ENCODE results near the gene CCDC7.
A peak's percentile ranks its signal among the peaks of the same experiment; 100 is the strongest.
"Not testable (repeated sequence)": the region's sequence is repeated elsewhere in the genome, so short reads cannot be mapped to it uniquely, and the experiment has no call there.

Gene CCDC7

DNA sequence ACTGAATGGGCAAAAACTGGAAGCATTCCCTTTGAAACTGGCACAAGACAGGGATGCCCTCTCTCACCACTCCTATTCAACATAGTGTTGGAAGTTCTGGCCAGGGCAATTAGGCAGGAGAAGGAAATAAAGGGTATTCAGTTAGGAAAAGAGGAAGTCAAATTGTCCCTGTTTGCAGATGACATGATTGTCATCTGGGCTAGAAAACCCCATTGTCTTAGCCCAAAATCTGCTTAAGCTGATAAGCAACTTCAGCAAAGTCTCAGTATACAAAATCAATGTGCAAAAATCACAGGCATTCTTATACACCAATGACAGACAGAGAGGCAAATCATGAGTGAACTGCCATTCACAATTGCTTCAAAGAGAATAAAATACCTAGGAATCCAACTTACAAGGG, 116.8 kb downstream of the CCDC7 start:
- DNase-seq (ENCODE audit: low spot score) = not testable (repeated sequence)

DNA sequence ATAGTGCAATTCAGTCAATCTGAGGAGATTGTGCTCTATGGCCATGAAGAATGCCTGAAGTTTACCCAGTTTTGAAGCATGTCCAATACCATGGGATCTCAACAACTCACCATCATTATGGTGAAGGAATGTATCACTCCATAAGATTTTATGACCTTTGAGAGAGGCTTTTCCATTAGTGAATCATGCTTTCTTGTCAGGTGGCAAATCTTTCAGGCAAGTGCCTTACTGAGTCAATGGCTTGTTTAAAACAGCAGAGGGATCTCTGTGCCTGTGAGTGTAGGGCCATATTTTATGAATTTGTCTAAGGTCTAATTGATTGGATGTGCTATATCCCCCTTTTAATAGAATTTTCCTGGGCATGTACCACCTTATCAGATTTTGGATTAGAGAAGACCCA, 131.5 kb downstream of the CCDC7 start:
- DNase-seq (ENCODE audit: low spot score) = peak; percentile 4

DNA sequence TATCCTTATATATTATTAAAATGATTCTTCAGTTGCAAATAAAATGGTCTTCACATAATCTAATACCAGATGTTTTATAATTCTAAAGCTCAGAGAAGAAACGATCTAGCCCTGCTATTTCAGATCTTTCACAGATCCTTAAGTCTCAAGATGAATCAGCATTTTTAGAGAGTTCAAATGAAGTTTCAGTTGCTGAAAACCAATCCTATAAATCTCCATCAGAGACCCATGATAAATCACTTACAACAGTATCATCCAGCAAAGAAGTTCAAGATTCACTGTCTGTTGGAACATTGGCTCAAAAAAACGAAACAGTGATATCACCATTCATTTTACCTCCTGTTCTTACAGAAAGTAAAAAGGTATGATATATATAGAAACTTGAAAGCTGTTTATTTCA, 137.0 kb downstream of the CCDC7 start:
- no peak for DNase-seq (ENCODE audit: low spot score)

DNA sequence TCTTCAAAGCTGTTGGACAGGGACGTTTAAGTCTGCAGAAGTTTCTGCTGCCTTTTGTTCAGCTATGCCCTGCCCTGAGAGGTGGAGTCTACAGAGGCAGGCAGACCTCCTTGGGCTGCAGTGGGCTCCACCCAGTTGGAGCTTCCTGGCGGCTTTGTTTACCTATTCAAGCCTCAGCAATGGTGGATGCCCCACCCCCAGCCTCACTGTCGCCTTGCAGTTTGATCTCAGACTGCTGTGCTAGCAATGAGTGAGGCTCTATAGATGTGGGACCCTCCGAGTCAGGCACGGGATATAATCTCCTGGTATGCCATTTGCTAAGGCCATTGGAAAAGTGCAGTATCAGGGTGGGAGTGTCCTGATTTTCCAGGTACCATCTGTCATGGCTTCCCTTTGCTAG, 152.1 kb downstream of the CCDC7 start:
- not testable (repeated sequence) for DNase-seq (ENCODE audit: low spot score)

DNA sequence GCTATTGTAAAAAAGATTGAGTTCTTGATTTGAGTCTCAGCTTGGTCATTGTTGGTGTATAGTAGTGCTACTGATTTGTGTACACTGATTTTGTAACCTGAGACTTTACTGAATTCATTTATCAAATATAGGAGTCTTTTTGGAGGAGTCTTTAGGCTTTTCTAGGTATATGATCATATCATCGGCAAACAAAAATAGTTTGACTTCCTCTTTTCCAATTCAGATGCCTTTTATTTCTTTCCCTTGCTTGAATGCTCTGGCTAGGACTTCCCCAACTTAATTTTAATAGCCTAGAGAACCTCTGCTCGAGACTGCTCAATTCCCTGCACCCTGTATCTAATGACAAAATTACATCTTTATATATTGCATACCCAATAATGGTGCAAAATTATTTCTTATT, 154.4 kb downstream of the CCDC7 start:
- no peak for DNase-seq (ENCODE audit: low spot score)

DNA sequence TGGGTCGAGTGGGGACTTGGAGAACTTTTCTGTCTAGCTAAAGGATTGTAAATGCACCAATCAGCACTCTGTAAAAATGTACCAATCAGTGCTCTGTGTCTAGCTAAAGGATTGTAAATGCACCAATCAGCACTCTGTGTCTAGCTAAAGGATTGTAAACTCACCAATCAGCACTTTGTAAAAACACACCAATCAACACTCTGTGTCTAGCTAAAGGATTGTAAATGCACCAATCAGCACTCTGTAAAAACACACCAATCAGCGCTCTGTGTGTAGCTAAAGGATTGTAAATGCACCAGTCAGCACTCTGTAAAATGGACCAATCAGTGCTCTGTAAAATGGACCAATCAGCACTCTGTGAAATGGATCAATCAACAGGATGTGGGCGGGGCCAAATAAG, 155.6 kb downstream of the CCDC7 start:
- DNase-seq (ENCODE audit: low spot score) = not testable (repeated sequence)

DNA sequence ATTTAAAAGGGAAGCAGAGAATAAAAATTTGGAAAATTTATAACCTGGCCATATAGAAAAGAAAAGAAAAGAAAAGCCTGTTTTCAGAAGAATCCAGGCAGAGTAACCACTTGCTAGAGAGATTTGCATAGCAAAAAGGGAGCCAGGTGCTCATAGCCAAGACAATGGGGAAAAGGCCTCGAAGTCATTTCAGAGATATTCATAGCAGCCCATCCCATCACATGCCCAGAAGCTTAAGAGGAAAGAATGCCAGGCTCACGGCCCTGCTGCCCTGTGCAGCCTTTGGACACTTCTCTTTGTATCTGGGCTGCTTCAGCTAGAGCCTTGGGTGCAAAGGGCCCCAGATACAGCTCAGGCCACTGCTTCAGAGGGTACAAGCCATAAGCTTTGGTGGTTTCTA, 159.8 kb downstream of the CCDC7 start:
- DNase-seq (ENCODE audit: low spot score) = no peak

DNA sequence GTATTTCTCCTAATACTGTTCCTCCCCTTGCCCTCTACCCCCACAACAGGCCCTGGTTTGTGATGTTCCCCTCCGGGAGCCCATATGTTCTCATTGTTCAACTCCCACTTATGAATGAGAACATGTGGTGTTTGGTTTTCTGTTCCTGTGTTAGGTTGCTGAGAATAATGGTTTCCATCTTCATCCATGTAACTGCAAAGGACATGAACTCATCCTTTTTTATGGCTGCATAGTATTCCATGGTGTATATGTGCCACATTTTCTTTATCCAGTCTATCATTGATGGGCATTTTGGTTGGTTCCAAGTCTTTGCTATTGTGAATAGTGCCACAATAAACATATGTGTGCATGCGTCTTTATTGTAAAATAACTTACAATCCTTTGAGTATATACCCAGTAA, 164.6 kb downstream of the CCDC7 start:
- DNase-seq (ENCODE audit: low spot score) = not testable (repeated sequence)

DNA sequence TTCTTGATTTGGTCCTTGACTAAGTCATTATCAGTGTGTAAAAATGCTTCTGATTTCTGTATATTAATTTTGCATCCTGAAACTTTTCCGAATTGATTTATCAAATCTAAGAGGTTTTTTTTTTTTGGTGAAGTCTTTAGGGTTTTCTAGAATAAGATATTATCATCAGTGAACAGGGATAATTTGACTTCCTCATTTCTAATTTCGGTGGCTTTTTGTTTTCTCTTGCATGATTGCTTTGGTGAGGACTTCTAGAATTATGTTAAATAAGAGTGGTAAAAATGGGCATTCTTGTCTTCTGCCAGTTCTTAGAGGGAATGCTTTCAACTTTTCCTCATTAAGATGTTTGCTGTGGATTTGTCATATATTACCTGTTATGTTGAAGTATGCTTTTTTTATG, 170.5 kb downstream of the CCDC7 start:
- DNase-seq (ENCODE audit: low spot score) = no peak

DNA sequence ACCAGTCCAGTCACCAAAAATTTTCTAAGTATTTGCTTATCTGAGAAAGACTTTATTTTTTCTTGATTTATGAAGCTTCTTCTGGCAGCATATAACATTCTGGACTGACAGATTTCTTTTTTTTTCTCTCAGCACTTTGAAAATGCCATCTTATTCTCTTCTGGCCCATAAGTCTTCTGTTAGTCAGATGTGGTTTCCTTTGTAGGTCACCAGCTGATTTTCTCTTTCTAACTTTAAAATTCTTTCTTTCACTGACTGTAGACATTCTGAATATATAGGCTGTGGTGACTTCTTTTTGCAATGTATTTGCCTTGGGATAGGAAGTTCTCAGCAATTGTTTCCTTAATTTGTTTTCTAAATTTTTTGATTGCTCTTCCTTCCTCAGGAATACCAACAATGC, 172.5 kb downstream of the CCDC7 start:
- DNase-seq (ENCODE audit: low spot score) = no peak

DNA sequence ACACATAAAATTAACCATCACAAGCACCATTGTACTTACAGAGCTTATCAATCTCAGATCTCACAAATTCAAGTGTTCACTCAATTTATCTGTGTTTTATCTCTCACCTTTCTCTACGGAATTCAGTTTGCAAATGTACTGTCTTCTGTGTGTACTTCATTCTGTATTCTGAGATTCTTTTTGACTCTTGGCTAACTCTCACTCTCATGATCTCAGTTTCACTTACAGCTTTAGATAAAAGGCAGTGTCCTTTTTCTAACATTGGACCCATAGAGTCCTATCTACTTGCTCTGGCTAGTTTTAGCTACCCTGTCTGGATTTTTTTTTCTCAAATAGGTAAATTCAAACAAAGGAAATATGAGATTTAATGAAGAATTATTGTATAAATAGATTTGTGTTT, 176.0 kb downstream of the CCDC7 start:
- no peak for DNase-seq (ENCODE audit: low spot score)

DNA sequence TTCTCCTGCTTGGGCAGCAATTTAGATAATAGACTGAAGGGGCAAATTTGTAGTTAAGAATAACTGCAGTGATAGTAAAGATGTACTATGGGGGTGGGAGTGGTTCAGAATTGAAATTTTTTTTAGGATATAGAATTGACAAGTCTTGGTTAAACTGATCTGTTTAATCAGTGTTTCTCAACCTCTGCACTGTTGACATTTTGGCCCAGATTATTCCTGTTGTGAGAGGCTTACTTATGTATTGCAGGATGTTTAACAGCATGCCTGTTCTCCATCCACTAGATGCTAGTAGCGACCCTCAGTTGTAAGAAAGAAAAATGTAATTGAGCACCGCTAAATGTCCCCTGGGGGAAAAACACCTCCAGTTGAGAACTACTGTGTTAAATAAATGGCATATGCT, 176.5 kb downstream of the CCDC7 start:
- DNase-seq (ENCODE audit: low spot score) = no peak

DNA sequence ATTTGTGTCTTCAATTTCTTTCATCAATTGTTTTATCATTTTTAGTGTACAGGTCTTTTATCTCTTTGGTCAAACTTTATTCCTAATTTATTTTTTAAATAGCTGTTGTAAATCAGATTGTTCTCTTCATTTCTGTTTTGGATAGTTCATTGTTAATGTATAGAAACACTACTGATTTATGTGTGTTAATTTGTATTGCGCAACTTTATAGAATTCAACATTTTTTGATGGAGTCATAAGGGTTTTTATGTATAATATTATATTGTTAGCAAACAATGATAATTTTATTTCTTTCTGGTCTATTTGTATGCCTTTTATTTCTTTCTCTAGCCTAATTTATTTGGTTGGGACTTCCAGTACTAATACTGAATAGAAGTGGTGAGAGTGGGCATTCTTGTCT, 181.2 kb downstream of the CCDC7 start:
- no peak for DNase-seq (ENCODE audit: low spot score)

DNA sequence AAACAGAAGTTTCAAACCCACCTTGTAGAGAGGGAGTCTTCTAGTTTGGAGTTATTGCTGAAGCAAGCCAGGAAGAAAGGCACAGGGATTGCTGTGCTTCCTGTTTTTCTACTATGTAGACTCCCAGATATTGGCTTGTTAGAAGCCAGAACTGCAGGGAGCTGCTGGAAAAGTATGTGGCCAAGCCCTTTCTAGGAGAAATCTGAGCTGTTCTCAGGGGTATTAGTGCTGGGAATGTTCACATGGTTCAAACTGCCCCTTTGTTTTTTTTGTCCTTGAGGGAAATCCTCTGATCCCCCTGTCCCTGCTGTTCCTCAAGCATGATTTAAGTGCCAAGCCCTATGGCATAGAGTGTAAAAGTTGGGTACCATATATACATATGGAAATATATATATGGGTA, 184.0 kb downstream of the CCDC7 start:
- no peak for DNase-seq (ENCODE audit: low spot score)

DNA sequence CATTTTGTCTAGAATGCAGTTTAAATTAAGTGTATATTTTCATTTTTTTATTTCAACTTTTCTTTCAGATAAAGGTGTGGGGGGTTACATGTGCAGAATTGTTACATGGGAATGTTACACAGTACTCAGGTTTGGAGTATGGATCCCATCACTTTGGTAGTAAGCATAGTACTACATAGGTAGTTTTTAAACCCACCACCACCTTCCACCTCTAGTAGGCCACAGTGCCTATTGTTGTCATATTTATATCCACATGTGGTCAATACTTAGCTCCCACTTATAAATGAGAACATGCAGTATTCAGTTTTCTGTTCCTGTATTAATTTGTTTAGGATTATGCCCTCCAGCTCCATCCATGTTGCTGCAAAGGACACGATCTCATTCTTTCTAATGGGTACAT, 200.6 kb downstream of the CCDC7 start:
- no peak for DNase-seq (ENCODE audit: low spot score)

DNA sequence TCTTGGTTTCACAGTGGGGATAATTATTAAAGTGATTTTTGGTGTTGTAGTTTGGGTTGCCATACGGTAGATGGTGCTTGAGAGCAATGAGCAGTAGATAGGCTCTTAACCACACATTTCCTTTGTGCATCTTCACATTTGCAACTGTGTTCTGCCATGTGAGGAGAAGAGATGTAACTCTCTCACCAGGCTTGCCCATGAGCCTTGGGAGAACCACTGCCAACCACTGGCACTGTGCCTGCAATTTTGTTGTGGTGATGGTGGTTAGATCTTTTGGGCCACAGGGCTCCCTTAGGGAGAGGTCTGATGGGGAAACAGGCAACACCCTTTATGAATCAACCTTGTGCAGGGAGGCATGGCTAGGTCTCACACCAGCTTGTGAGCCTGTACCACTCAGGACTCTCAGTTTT, 204.3 kb downstream of the CCDC7 start:
- no peak for DNase-seq (ENCODE audit: low spot score)

DNA sequence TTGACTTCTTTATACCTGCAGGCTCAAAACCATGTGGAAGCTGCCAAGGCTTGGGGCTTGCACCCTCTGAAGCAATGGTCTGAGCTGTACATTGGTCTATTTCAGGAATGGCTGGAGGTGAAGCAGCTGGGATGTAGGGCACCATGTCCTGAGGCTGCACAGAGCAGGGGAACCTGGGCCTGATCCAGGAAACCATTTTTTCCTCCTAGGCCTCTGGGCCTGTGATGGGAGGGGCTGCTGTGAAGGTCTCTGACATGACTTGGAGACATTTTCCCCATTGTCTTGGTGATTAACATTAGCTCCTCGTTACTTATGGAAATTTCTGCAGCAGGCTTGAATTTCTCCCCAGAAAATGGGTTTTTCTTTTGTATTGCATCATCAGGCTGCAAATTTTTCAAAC, 211.5 kb downstream of the CCDC7 start:
- DNase-seq (ENCODE audit: low spot score) = not testable (repeated sequence)

DNA sequence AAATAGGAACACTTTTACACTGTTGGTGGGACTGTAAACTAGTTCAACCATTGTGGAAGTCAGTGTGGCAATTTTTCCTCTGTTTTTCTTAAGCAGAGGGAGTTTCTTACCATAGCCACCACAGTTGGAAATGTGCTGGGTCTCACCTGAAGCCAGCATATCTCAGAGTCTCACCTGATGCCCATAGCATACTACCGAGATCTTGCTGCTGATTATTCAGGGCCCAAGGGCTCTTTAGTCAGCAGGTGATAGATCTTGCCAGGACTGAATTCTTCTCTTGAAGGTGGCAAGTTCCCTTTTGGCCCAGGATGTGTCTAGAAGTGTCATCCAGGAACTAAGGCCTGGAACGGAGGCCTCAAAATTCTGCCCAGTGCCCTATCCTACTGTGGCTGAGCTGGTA, 215.4 kb downstream of the CCDC7 start:
- no peak for DNase-seq (ENCODE audit: low spot score)

DNA sequence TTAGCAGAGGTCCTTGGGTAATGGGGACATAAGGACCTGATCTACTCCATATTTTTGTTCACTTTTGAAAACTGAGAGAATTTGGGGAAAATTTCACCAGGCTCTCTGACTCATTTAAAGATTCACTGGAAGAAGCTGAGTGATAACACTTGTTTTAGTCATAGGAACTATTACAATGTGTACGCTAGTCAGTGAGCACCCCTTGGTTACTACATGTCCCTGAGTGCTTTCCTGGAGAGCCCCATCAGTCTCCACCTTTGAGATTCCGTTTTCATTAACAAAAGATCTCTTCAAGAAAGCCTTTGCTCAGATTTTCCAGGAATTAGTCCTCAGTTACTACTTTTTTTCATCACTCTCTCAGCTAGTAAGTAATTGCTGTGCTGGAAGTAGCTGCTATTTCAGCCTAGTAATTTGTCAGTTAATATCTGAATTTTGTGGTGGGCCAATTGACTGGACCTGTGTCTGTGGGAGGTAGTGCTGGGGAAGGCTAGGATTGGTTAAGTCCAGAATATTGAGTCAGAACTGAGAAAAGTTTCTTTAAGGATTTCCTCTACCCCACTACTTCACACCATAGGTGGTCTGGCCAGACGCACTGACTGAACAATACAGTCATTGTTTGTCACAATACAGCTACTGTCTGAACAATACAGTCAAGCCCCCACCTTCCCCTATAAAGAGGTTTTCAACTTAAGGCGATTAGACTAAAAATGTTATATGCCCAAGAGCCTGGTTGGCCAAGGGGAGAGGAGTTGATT, 235.0 kb downstream of the CCDC7 start:
- no peak for DNase-seq (ENCODE audit: low spot score)

DNA sequence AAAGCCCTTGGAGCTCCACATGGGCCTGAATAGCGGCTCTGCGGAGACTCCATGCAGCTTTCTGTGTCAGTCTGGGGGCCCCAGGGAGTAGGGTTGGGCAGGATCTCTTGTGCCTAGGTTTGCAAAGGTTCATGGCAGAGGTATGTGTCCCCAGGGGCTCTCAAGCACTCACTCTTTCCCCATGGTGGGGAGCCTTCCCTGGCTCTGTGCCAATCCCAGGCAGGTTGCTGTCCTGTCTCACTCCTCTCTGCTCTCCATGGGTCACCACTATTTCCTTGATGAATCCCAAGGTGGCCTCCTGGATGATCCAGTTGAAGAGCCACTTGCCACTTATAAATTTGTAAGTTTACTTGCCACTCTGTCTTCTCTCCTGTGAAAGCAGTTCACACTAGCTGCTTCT, 238.4 kb downstream of the CCDC7 start:
- no peak for DNase-seq (ENCODE audit: low spot score)

DNA sequence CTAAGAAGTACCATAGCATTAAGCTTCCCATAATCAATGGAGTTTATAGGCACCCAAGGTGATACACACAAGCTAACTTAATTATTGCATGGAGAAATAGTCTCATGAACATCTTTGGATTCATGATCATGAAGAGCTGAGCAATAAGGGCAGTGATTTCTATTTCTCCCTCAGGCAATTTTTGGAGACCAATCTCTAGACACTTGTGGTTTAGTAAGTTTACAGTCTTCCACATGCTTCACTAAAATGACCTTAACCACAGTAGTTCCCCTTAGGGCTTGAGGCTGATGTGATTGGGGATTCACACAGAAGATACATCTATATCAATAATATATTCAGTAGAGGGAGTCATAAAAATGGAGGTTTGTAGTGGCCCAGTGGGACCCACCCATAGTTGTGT, 241.2 kb downstream of the CCDC7 start:
- no peak for DNase-seq (ENCODE audit: low spot score)

DNA sequence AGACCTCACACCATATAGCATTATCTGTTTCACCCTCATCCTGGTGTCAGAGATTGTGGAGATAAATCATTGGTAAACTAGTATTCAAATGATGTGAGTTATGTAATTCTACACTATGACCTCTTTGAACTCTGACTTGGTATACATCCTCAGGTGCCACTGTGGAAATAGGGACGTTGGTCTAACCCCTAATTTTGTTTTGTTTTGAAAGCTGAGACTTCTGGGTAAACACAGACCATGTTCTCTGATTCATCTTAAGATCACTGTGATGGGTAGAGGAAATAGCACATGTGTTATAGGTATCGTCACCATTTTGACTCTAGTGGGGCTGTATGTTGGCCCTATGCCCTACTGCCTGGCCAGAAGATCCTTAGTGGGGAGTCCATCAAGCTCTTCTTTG, 241.6 kb downstream of the CCDC7 start:
- no peak for DNase-seq (ENCODE audit: low spot score)

DNA sequence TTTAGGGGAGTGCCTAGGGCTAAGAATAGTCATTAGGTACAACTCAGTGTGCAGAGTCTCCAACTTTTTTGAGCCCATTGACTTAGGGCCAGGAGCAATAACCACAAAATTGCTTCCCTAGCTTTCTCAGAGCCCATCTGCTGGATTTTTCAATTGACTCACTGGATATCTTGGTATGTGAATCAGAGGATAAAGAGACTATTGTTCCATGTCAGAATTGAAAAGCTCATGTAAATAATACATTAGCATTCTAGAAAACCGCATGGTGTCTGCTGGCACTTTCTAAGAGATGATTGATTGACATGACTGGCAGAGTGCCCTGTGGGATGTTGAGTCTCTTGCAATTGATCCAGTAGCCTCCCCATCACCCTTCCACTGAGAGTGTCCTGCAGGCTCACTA, 246.2 kb downstream of the CCDC7 start:
- peak; percentile 64 for DNase-seq (ENCODE audit: low spot score)

DNA sequence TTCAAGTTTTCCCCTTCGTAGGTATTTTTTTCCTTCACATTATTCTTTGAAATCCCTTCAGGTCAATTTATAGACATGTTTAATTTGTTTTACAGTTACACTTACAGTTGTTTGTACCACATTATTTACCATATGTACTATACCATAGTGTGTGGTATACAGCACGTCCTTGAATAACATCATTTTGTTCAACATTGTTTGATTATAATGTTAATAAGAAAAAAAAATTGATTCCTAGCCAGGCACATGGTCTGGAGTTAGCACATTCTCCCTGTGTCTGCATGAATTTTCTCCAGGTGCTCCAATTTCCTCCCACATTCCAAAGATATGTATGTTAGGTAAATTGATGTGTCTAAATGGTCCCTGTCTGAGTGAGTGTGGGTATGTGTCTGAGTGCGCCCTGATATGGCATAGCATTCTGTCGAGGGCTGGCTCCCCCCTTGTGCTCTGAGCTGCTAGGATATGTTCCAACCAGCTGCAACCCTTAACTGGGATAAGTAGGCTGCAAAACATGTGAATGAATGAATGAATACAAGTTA, 247.6 kb downstream of the CCDC7 start:
- no peak for DNase-seq (ENCODE audit: low spot score)
